ENCODE results near the gene ANKRD35. TPM values are rescaled to one million over a fixed set of nuclear protein-coding genes. Genes with fewer than 3 reads are reported as not detected.

ANKRD35 gene
- total and polyA plus RNA-seq, 10 of the 15 experiments (the other 5 are each of a cell fraction or from before 2014, with no cell fraction given): 0.01 to 0.08 TPM; not detected in 8

DNA sequence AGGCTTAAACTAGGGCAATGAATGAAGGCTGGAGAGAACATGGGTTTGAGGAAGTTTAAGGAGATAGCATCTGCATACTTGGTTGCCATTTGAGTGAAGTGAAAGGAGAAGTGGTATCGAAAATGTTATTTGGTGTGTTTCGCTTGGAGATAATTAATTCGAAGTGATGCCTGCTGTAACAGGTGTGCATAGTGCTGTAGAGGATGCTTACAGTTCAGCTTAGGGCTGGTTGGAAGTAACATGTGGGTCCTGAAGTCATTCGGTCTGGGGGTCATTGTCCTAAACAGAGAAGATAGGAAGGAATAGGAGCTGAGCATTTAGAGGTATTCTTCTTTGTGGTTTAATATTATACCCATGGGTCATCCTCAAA, 40.5 kb downstream of the ANKRD35 start (continued):
- TF ChIP-seq MYB (IDR thresholded peaks at IDR 0.05; ENCODE audit: borderline replicate concordance, low read depth, low read length) (no peak), FOXK2 (IDR thresholded peaks at IDR 0.05) (no peak), IRF4 (IDR thresholded peaks at IDR 0.05; ENCODE audit: low read depth, low read length) (0 out of 2 replicates have a peak, but pooled peaks have one; percentile 52), SPI1 (IDR thresholded peaks at IDR 0.05; ENCODE audit: borderline replicate concordance, insufficient read depth, low read depth, low read length) (peak; percentile 93), IKZF2 (IDR thresholded peaks at IDR 0.05) (peak; percentile 49 to 57; a peak in 2 of 4 replicates), NBN (IDR thresholded peaks at IDR 0.05) (peak; percentile 84; the same call in 1 of the 2 replicates), SREBF1 (IDR thresholded peaks at IDR 0.05; ENCODE audit: low read length) (no peak), ZNF217 (IDR thresholded peaks at IDR 0.05) (peak; percentile 47; the same call in 1 of the 2 replicates), JUND (IDR thresholded peaks at IDR 0.05; ENCODE audit: low read depth, low read length) (no peak), BCL11A (IDR thresholded peaks at IDR 0.05; ENCODE audit: low read depth, low read length) (peak; percentile 69; the same call in 1 of the 2 replicates), NR2F1 (conservative IDR thresholded peaks at IDR 0.05) (no peak), ATF7 (IDR thresholded peaks at IDR 0.05; ENCODE audit: low read depth) (peak; percentile 34; the same call in 1 of the 2 replicates), NFYB (IDR thresholded peaks at IDR 0.05; ENCODE audit: insufficient read depth, low read depth, low read length) (no peak), CREM (IDR thresholded peaks at IDR 0.05; ENCODE audit: low read depth) (peak; percentile 45; the same call in 1 of the 2 replicates), RUNX3 (IDR thresholded peaks at IDR 0.05; ENCODE audit: low read length) (peak; percentile 44), BMI1 (IDR thresholded peaks at IDR 0.05; ENCODE audit: borderline replicate concordance) (peak; percentile 62), IKZF1 (conservative IDR thresholded peaks at IDR 0.05) (peak; percentile 44), MTA2 (IDR thresholded peaks at IDR 0.05; ENCODE audit: low read depth) (peak; percentile 95), ETV6 (conservative IDR thresholded peaks at IDR 0.05 in 1 of 2, IDR thresholded peaks at IDR 0.05 in 1 of 2; ENCODE audit: borderline replicate concordance in 1 of 2, low read depth in 1 of 2) (peak in 1 of 2 experiments; percentile 42; a peak in 1 of 4 replicates), ZSCAN29 (IDR thresholded peaks at IDR 0.05) (peak; percentile 55; the same call in 1 of the 2 replicates), CEBPB (IDR thresholded peaks at IDR 0.05; ENCODE audit: borderline replicate concordance in 1 of 2, low read depth in 2 of 2, low read length in 2 of 2) (no peak), MTA3 (IDR thresholded peaks at IDR 0.05; ENCODE audit: borderline replicate concordance, low read length) (peak; percentile 36; the same call in 1 of the 2 replicates)
- TF ChIP-seq, protein P1, sequence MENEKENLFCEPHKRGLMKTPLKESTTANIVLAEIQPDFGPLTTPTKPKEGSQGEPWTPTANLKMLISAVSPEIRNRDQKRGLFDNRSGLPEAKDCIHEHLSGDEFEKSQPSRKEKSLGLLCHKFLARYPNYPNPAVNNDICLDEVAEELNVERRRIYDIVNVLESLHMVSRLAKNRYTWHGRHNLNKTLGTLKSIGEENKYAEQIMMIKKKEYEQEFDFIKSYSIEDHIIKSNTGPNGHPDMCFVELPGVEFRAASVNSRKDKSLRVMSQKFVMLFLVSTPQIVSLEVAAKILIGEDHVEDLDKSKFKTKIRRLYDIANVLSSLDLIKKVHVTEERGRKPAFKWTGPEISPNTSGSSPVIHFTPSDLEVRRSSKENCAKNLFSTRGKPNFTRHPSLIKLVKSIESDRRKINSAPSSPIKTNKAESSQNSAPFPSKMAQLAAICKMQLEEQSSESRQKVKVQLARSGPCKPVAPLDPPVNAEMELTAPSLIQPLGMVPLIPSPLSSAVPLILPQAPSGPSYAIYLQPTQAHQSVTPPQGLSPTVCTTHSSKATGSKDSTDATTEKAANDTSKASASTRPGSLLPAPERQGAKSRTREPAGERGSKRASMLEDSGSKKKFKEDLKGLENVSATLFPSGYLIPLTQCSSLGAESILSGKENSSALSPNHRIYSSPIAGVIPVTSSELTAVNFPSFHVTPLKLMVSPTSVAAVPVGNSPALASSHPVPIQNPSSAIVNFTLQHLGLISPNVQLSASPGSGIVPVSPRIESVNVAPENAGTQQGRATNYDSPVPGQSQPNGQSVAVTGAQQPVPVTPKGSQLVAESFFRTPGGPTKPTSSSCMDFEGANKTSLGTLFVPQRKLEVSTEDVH (IDR thresholded peaks at IDR 0.05; ENCODE audit: low read depth, partially characterized antibody): peak; percentile 9
- TF ChIP-seq, protein P2, sequence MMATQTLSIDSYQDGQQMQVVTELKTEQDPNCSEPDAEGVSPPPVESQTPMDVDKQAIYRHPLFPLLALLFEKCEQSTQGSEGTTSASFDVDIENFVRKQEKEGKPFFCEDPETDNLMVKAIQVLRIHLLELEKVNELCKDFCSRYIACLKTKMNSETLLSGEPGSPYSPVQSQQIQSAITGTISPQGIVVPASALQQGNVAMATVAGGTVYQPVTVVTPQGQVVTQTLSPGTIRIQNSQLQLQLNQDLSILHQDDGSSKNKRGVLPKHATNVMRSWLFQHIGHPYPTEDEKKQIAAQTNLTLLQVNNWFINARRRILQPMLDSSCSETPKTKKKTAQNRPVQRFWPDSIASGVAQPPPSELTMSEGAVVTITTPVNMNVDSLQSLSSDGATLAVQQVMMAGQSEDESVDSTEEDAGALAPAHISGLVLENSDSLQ (IDR thresholded peaks at IDR 0.05): peak; percentile 42; the same call in 1 of the 2 replicates

Data from GM12878 (cell line).